Measurements from ENCODE around the gene FBLN1. TPM values are rescaled to one million over a fixed set of nuclear protein-coding genes. Genes with fewer than 3 reads are reported as not detected.

The FBLN1 gene
- polyA plus RNA-seq, 1 of the 3 experiments (the other 2 are of a cell fraction), result 147 TPM

DNA sequence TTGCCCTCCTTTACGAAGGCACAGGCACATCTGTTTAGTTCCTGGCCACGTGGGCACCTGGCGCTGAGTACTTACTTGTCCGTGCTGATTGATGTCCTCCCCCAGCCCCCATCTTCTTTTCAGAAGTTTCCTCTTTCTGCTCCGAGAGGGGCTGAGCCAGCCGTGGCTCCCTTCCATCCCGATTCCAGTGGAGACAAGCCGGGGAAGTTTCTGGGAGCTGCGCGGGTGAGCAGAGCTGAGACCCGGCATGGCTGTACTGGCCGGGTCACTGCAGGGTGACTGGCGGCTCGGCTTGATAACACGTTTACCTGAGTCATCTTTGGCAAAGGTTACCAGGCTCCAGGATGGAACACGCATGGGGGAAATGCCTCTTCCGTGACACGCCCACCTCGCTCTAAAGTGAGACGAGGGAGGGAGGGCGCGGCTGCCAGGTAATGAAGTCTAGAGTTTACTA, 123.5 kb downstream of the FBLN1 start:
- Histone ChIP-seq H3K4me2 (no peak overlapping the region), H3F3A (replicated peaks; ENCODE audit: insufficient read depth) (no peaks in the 10 kb centered on the region), H3K27me3 (ENCODE audit: insufficient read depth) (no peaks in the 10 kb centered on the region), H3K4me1 (ENCODE audit: control insufficient read depth in 1 of 2, insufficient read depth in 2 of 2, low read depth in 1 of 2, low read length in 1 of 2) (no peaks in the 10 kb centered on the region), H3K9me3 (no peaks in the 10 kb centered on the region), H3K36me3 (replicated peaks in 1 of 2; ENCODE audit: control insufficient read depth in 1 of 2, insufficient read depth in 2 of 2, low read length in 1 of 2) (no peaks in the 10 kb centered on the region), H3K27ac (ENCODE audit: low read depth in 2 of 2, low read length in 1 of 2) (no peak overlapping the region), H3K9me2 (no peaks in the 10 kb centered on the region), H3K4me3 (ENCODE audit: low read depth in 2 of 2, low read length in 1 of 2) (no peak overlapping the region), H3K79me2 (ENCODE audit: insufficient read depth) (no peaks in the 10 kb centered on the region), H3K9ac (no peak overlapping the region), H2AFZ (ENCODE audit: low read depth) (no peak overlapping the region), H4K20me1 (ENCODE audit: insufficient read depth) (no peaks in the 10 kb centered on the region)
- DNase-seq, result no peak
- no peak for TF ChIP-seq RFX5 (IDR thresholded peaks at IDR 0.05; ENCODE audit: low read length)
- TF ChIP-seq EZH2phosphoT487 (IDR thresholded peaks at IDR 0.05; ENCODE audit: borderline replicate concordance, low read depth), result no peak
- TF ChIP-seq NFIC (IDR thresholded peaks at IDR 0.05; ENCODE audit: borderline replicate concordance), result no peak
- TF ChIP-seq, protein P1, sequence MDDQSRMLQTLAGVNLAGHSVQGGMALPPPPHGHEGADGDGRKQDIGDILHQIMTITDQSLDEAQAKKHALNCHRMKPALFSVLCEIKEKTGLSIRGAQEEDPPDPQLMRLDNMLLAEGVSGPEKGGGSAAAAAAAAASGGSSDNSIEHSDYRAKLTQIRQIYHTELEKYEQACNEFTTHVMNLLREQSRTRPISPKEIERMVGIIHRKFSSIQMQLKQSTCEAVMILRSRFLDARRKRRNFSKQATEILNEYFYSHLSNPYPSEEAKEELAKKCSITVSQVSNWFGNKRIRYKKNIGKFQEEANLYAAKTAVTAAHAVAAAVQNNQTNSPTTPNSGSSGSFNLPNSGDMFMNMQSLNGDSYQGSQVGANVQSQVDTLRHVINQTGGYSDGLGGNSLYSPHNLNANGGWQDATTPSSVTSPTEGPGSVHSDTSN (IDR thresholded peaks at IDR 0.05), result no peak
- ChIA-PET CTCF (interaction anchor here (1.8 to 3.7 kb wide), 2 partner anchors 19 to 48 kb away, joined by 5 to 13 read pairs; no protein-coding TSS in a partner anchor), POLR2A (interaction anchor here (0.6 kb wide), 1 partner anchor 16 kb away, joined by 3 read pairs; no protein-coding TSS in a partner anchor)
- WGBS (ENCODE audit: low lambda C conversion rate), result 74% methylated on average over 22 of the region's 22 CpGs

DNA sequence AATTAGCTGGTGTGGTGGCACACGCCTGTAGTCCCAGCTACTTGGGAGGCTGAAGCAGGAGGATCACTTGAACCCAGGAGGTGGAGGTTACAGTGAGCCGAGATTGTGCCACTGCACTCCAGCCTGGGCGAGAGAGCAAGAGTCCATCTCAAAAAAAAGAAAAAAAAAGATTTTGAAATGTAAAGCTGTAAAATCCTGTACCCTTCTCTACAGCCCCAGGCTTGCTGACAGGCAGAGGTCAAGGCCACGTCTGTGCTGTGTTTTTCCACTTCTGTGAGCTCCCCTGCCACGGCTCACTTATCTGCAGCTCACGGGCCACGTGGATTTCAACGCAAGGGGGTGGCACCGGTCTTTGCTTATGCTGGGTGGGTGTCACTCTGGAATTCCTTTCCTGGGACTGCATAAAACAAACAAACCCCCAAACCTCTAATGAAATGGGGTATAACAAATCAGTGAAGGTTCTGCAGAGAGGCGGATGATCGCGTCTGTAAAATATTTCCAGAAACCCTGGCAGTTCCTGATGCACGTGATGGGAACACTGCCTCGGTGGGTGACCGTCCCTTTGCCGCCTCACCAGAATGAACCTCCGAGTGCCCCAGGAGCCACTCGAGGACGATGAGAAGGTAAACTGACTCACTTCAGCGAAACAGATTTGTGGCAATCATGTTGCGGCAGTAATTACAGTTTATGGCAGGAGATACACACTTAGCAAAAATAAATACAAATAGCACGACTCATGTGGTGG, 125.0 kb downstream of the FBLN1 start:
- Histone ChIP-seq H3K4me1 (ENCODE audit: control insufficient read depth in 1 of 2, insufficient read depth in 2 of 2, low read depth in 1 of 2, low read length in 1 of 2) (no peaks in the 10 kb centered on the region), H3K36me3 (replicated peaks in 1 of 2; ENCODE audit: control insufficient read depth in 1 of 2, insufficient read depth in 2 of 2, low read length in 1 of 2) (no peaks in the 10 kb centered on the region)
- 89% methylated on average over 22 of the region's 22 CpGs for WGBS (ENCODE audit: low lambda C conversion rate)

More for the DNA sequence above, 125.0 kb downstream of the FBLN1 start:
- no peak for DNase-seq
- no peak overlapping the region for H2AFZ ChIP-seq (ENCODE audit: low read depth)
- no peaks in the 10 kb centered on the region for H4K20me1 ChIP-seq (ENCODE audit: insufficient read depth)
- TF ChIP-seq, protein P2, sequence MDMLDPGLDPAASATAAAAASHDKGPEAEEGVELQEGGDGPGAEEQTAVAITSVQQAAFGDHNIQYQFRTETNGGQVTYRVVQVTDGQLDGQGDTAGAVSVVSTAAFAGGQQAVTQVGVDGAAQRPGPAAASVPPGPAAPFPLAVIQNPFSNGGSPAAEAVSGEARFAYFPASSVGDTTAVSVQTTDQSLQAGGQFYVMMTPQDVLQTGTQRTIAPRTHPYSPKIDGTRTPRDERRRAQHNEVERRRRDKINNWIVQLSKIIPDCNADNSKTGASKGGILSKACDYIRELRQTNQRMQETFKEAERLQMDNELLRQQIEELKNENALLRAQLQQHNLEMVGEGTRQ (IDR thresholded peaks at IDR 0.05; ENCODE audit: borderline replicate concordance, low read depth, low read length), result no peak
- TF ChIP-seq, protein P3, sequence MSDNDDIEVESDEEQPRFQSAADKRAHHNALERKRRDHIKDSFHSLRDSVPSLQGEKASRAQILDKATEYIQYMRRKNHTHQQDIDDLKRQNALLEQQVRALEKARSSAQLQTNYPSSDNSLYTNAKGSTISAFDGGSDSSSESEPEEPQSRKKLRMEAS (IDR thresholded peaks at IDR 0.05; ENCODE audit: low read depth), result no peak
- TF ChIP-seq TAF1 (IDR thresholded peaks at IDR 0.05; ENCODE audit: borderline replicate concordance, low read depth, low read length) (no peak), FOSL2 (IDR thresholded peaks at IDR 0.05; ENCODE audit: borderline replicate concordance, low read depth) (no peak), POLR2AphosphoS5 (IDR thresholded peaks at IDR 0.05; ENCODE audit: low read depth, low read length) (no peak), MEF2A (IDR thresholded peaks at IDR 0.05; ENCODE audit: borderline replicate concordance, low read depth) (no peak), GABPA (IDR thresholded peaks at IDR 0.05; ENCODE audit: low read depth) (no peak), NRF1 (IDR thresholded peaks at IDR 0.05; ENCODE audit: low read depth, low read length) (no peak), GATA2 (CRISPR knock-in tag; IDR thresholded peaks at IDR 0.05) (no peak), TCF12 (IDR thresholded peaks at IDR 0.05) (no peak), EZH2phosphoT487 (IDR thresholded peaks at IDR 0.05; ENCODE audit: borderline replicate concordance, low read depth) (no peak), SMC3 (IDR thresholded peaks at IDR 0.05; ENCODE audit: low read depth, low read length) (no peak), YY1 (IDR thresholded peaks at IDR 0.05; ENCODE audit: low read depth) (no peak), CHD2 (IDR thresholded peaks at IDR 0.05; ENCODE audit: low read length, partially characterized antibody) (no peak), ELF1 (IDR thresholded peaks at IDR 0.05) (no peak)
- TF ChIP-seq, protein P4, sequence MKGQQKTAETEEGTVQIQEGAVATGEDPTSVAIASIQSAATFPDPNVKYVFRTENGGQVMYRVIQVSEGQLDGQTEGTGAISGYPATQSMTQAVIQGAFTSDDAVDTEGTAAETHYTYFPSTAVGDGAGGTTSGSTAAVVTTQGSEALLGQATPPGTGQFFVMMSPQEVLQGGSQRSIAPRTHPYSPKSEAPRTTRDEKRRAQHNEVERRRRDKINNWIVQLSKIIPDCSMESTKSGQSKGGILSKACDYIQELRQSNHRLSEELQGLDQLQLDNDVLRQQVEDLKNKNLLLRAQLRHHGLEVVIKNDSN (IDR thresholded peaks at IDR 0.05; ENCODE audit: borderline replicate concordance, low read depth), result no peak
- TF ChIP-seq, protein P5, sequence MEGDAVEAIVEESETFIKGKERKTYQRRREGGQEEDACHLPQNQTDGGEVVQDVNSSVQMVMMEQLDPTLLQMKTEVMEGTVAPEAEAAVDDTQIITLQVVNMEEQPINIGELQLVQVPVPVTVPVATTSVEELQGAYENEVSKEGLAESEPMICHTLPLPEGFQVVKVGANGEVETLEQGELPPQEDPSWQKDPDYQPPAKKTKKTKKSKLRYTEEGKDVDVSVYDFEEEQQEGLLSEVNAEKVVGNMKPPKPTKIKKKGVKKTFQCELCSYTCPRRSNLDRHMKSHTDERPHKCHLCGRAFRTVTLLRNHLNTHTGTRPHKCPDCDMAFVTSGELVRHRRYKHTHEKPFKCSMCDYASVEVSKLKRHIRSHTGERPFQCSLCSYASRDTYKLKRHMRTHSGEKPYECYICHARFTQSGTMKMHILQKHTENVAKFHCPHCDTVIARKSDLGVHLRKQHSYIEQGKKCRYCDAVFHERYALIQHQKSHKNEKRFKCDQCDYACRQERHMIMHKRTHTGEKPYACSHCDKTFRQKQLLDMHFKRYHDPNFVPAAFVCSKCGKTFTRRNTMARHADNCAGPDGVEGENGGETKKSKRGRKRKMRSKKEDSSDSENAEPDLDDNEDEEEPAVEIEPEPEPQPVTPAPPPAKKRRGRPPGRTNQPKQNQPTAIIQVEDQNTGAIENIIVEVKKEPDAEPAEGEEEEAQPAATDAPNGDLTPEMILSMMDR (IDR thresholded peaks at IDR 0.05), result no peak
- no peaks in the 10 kb centered on the region for H3K9me3 ChIP-seq
- H3K27ac ChIP-seq (ENCODE audit: low read depth in 2 of 2, low read length in 1 of 2), result no peak overlapping the region
- no peak overlapping the region for H3K9ac ChIP-seq
- ChIA-PET POLR2A (no interaction called here), CTCF (interaction anchor here (0.6 to 3.7 kb wide), 5 partner anchors 13 to 367 kb away, joined by 3 to 13 read pairs (median 5); no protein-coding TSS in a partner anchor)
- H3K4me3 ChIP-seq (ENCODE audit: low read depth in 2 of 2, low read length in 1 of 2), result no peak overlapping the region
- no peaks in the 10 kb centered on the region for H3F3A ChIP-seq (replicated peaks; ENCODE audit: insufficient read depth)
- no peak overlapping the region for H3K4me2 ChIP-seq
- no peaks in the 10 kb centered on the region for H3K79me2 ChIP-seq (ENCODE audit: insufficient read depth)
- no peaks in the 10 kb centered on the region for H3K9me2 ChIP-seq
- H3K27me3 ChIP-seq (ENCODE audit: insufficient read depth), result no peaks in the 10 kb centered on the region
